H9 (cell line): Measurements from ENCODE around the gene AKR1E2. TPM values are rescaled to one million over a fixed set of nuclear protein-coding genes. Genes with fewer than 3 reads are reported as not detected.

Experiments used
- DNase-seq: peaks from one replicate; pipeline ENCODE4 v3.0.0-alpha.2; 2017
- H2AFZ ChIP-seq: one replicate; pipeline ENCODE4 v1.6.1; 2013; ENCODE audit warnings: mild to moderate bottlenecking, low read length, control low read depth, moderate library complexity
- H2AK5ac ChIP-seq: 2 replicates; pipeline ENCODE4 v1.6.1; 2013; ENCODE audit warnings: low read length, control low read depth, mixed read lengths; ENCODE audit not compliant: insufficient read length
- H2BK120ac ChIP-seq: one replicate; pipeline ENCODE4 v1.6.1; 2013; ENCODE audit warnings: low read depth, mild to moderate bottlenecking, low read length, control low read depth, inconsistent platforms; ENCODE audit not compliant: poor library complexity, severe bottlenecking
- H2BK12ac ChIP-seq: 2 replicates; pipeline ENCODE4 v1.6.1; 2013; ENCODE audit warnings: low read length, control low read depth, mixed read lengths, low read depth; ENCODE audit not compliant: insufficient read length
- H2BK15ac ChIP-seq: 2 replicates; pipeline ENCODE4 v1.6.1; 2013; ENCODE audit warnings: low read depth, low read length, control low read depth
- H2BK20ac ChIP-seq: one replicate; pipeline ENCODE4 v1.6.1; 2013; ENCODE audit warnings: low read depth, mild to moderate bottlenecking, low read length, control low read depth, inconsistent platforms; ENCODE audit not compliant: poor library complexity, severe bottlenecking
- H2BK5ac ChIP-seq: 2 replicates; pipeline ENCODE4 v1.6.1; 2013; ENCODE audit warnings: low read length, control low read depth, mixed read lengths; ENCODE audit not compliant: insufficient read length
- H3K14ac ChIP-seq: 2 replicates; pipeline ENCODE4 v1.6.1; 2013; ENCODE audit warnings: low read length, control low read depth; ENCODE audit not compliant: insufficient read depth
- H3K18ac ChIP-seq: 2 replicates; pipeline ENCODE4 v1.6.1; 2013; ENCODE audit warnings: low read depth, mild to moderate bottlenecking, mixed read lengths, low read length, control low read depth; ENCODE audit not compliant: insufficient read length
- H3K23ac ChIP-seq: 2 replicates; pipeline ENCODE4 v1.6.1; 2013; ENCODE audit warnings: low read length, control low read depth, mixed read lengths, low read depth; ENCODE audit not compliant: insufficient read length
- H3K23me2 ChIP-seq: 2 replicates; pipeline ENCODE4 v1.6.1; 2013; ENCODE audit warnings: low read depth, mild to moderate bottlenecking, mixed read lengths, low read length, control low read depth; ENCODE audit not compliant: insufficient read length, poor library complexity, severe bottlenecking
- H3K27ac ChIP-seq: 2 replicates; pipeline ENCODE4 v1.5.1; 2013; ENCODE audit warnings: low read length, control low read depth, mixed read lengths, low read depth; ENCODE audit not compliant: insufficient read length
- H3K27me3 ChIP-seq: 2 replicates; pipeline ENCODE4 v1.6.1; 2013; ENCODE audit warnings: low read length, control low read depth, inconsistent platforms; ENCODE audit not compliant: insufficient read depth
- H3K4ac ChIP-seq: 2 replicates; pipeline ENCODE4 v1.6.1; 2013; ENCODE audit warnings: low read depth, mild to moderate bottlenecking, control low read depth, inconsistent platforms, low read length, moderate library complexity
- H3K4me1 ChIP-seq: 2 replicates; pipeline ENCODE4 v1.6.1; 2013; ENCODE audit warnings: low read length, control low read depth, inconsistent platforms; ENCODE audit not compliant: insufficient read depth
- H3K4me2 ChIP-seq: 2 replicates; pipeline ENCODE4 v1.6.1; 2013; ENCODE audit warnings: low read length, control low read depth, mixed read lengths; ENCODE audit not compliant: insufficient read length, insufficient read depth
- H3K56ac ChIP-seq: 2 replicates; pipeline ENCODE4 v1.6.1; 2013; ENCODE audit warnings: low read depth, mild to moderate bottlenecking, mixed read lengths, low read length, control low read depth; ENCODE audit not compliant: insufficient read length
- H3K79me1 ChIP-seq: 2 replicates; pipeline ENCODE4 v1.6.1; 2013; ENCODE audit warnings: low read depth, mild to moderate bottlenecking, moderate library complexity, low read length, control low read depth, inconsistent platforms; ENCODE audit not compliant: insufficient read depth, poor library complexity, severe bottlenecking
- H3K79me2 ChIP-seq: 2 replicates; pipeline ENCODE4 v1.6.1; 2013; ENCODE audit warnings: low read length, control low read depth, inconsistent platforms; ENCODE audit not compliant: insufficient read depth
- H3K9ac ChIP-seq: 2 replicates; pipeline ENCODE4 v1.6.1; 2013; ENCODE audit warnings: low read length, control low read depth, mixed read lengths; ENCODE audit not compliant: insufficient read length; ENCODE audit errors: extremely low read depth
- H3K9me3 ChIP-seq: one replicate; pipeline ENCODE4 v1.6.1; 2013; ENCODE audit warnings: low read depth, low read length, inconsistent platforms; ENCODE audit not compliant: control insufficient read depth
- H3T11ph ChIP-seq: one replicate; pipeline ENCODE4 v1.6.1; 2013; ENCODE audit warnings: mild to moderate bottlenecking, low read length, control low read depth, inconsistent platforms
- H4K20me1 ChIP-seq: one replicate; pipeline ENCODE4 v1.6.1; 2013; ENCODE audit not compliant: control insufficient read depth, insufficient read length, insufficient read depth
- H4K5ac ChIP-seq: 2 replicates; pipeline ENCODE4 v1.6.1; 2013; ENCODE audit warnings: low read depth, mild to moderate bottlenecking, mixed read lengths, low read length, control low read depth; ENCODE audit not compliant: insufficient read length
- H4K8ac ChIP-seq: replicated peaks from 2 replicates; pipeline ENCODE4 v1.6.1; 2013; ENCODE audit warnings: low read length, control low read depth, mixed read lengths, low read depth; ENCODE audit not compliant: insufficient read length
- H4K91ac ChIP-seq: 2 replicates; pipeline ENCODE4 v1.6.1; 2013; ENCODE audit warnings: low read depth, mild to moderate bottlenecking, moderate library complexity, mixed read lengths, low read length, control low read depth; ENCODE audit not compliant: insufficient read length
- H3K27ac Mint-ChIP-seq, 3 experiments: 2 replicates in 2 of 3; 3 replicates in 1 of 3; pipeline ENCODE4 v1.8.0; 2020 to 2021; ENCODE audit warnings: mixed read lengths in 3 of 3, mild to moderate bottlenecking in 1 of 3, moderate library complexity in 1 of 3
- H3K27me3 Mint-ChIP-seq: 2 replicates; pipeline ENCODE4 v1.8.0; 2021; ENCODE audit warnings: low read depth, mild to moderate bottlenecking, moderate library complexity, mixed read lengths
- H3K36me3 Mint-ChIP-seq, 3 experiments: 2 replicates in 2 of 3; 3 replicates in 1 of 3; pipeline ENCODE4 v1.8.0; 2020 to 2021; ENCODE audit warnings: low read depth in 3 of 3, mixed read lengths in 3 of 3; ENCODE audit not compliant: insufficient read depth in 1 of 3
- H3K4me1 Mint-ChIP-seq, 2 experiments: 2 replicates each; pipeline ENCODE4 v1.8.0; 2020; ENCODE audit warnings: mixed read lengths in 2 of 2
- H3K4me3 Mint-ChIP-seq, 2 experiments: 2 replicates in 1 of 2; 3 replicates in 1 of 2; pipeline ENCODE4 v1.8.0; 2020 to 2021; ENCODE audit warnings: mild to moderate bottlenecking in 2 of 2, mixed read lengths in 2 of 2, moderate library complexity in 1 of 2
- H3K9me3 Mint-ChIP-seq, 2 experiments: 2 replicates in 1 of 2; 3 replicates in 1 of 2; pipeline ENCODE4 v1.8.0; 2020; ENCODE audit warnings: mild to moderate bottlenecking in 2 of 2, mixed read lengths in 2 of 2, moderate library complexity in 1 of 2
- CTCF ChIP-seq: fragments of 200-600 bp; sonication (generic); conservative IDR thresholded peaks from 3 replicates; pipeline ENCODE4 v1.8.0; 2021; ENCODE audit warnings: antibody characterized with exemption, mild to moderate bottlenecking
- total RNA-seq: library from RNA; stranded (reverse); gene quantifications from 2 replicates; pipeline ENCODE4 v1.2.1, GENCODE V29; 2021

Gene AKR1E2
- total RNA-seq, 1 experiment from 2014 or later, result 2.2 TPM

GRCh38 chr10:4778761-4779160 is 47.2 kb upstream of the AKR1E2 start:
- no peaks in the 10 kb centered on the region for H3K9me3 Mint-ChIP-seq
- Histone ChIP-seq H3K9ac (no peak overlapping the region), H3K27ac (no peak overlapping the region), H2BK15ac (no peak overlapping the region), H3K27me3 (no peaks in the 10 kb centered on the region; the same call in 1 of the 2 replicates), H3K23me2 (no peaks in the 10 kb centered on the region), H3K14ac (no peak overlapping the region), H3K4ac (no peak overlapping the region), H2BK12ac (no peak overlapping the region), H2BK5ac (no peak overlapping the region), H3K9me3 (no peaks in the 10 kb centered on the region), H3K4me1 (no peaks in the 10 kb centered on the region), H3K23ac (no peak overlapping the region), H2AFZ (no peak overlapping the region), H3K79me2 (no peaks in the 10 kb centered on the region), H4K8ac (no peak overlapping the region), H3K79me1 (no peaks in the 10 kb centered on the region), H3T11ph (no peak overlapping the region), H4K20me1 (no peaks in the 10 kb centered on the region), H2BK120ac (no peak overlapping the region), H3K56ac (no peak overlapping the region), H2AK5ac (no peak overlapping the region), H2BK20ac (no peak overlapping the region), H3K18ac (no peak overlapping the region), H3K4me2 (no peak overlapping the region), H4K5ac (no peak overlapping the region), H4K91ac (no peak overlapping the region)
- H3K36me3 Mint-ChIP-seq, result no peaks in the 10 kb centered on the region
- no peaks in the 10 kb centered on the region for H3K4me1 Mint-ChIP-seq
- H3K27ac Mint-ChIP-seq, result no peak overlapping the region
- H3K4me3 Mint-ChIP-seq, result no peak overlapping the region
- TF ChIP-seq CTCF, result no peak
- no peaks in the 10 kb centered on the region for H3K27me3 Mint-ChIP-seq
- DNase-seq, result no peak
